Inferior parietal cortex (tissue), 1 donor: ENCODE measurements around the gene GNE.
"Not testable (repeated sequence)": the region's sequence is repeated elsewhere in the genome, so short reads cannot be mapped to it uniquely, and the experiment has no call there.

ENCODE experiments used
- DNase-seq: peaks from one replicate; pipeline ENCODE4 v3.0.0-alpha.2; 2016; ENCODE audit errors: extremely low spot score

GNE gene

DNA sequence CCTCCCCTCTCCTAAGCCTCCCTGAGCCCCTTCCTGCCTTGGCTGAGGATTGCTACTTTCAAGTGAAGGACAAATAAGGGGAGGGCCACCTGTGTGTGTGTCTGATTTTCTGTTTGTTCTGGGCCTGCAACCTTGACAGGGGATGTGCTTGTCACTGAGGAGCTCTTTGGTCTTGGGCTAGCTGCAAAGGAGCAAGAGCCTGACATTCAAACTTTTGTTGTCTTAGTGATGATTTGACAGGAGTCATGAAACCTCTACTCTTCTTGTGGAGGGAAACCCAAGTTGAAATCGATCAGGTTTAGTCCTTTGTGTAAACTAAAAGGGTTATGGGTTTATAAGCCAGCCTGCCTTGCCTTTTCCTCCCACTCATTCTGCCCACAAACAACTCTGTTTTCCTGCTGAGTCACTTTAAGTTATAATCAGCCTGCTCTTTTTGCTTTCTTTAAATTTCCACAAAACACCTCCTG is 50.7 kb downstream of the GNE start:
- no peak for DNase-seq

DNA sequence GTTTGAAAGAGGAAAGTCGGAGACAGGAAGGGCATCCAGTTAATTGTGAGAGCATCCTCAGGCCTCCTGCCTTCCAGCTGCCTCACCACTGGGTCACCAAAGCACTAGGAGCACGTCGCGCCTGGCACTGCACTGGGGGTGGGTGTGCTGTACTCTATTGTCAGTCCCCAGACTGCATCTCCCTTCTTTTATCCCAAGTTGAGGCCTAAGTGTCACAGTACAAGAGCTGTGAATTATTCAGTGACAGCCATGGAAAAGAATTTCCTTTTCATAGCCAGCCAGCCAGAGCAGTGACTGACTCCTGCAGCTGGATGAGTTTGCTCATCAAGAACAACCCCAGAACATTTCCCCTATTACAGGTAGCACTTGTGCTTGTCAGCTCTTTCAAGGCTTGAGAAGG is 51.2 kb downstream of the GNE start:
- DNase-seq: no peak

DNA sequence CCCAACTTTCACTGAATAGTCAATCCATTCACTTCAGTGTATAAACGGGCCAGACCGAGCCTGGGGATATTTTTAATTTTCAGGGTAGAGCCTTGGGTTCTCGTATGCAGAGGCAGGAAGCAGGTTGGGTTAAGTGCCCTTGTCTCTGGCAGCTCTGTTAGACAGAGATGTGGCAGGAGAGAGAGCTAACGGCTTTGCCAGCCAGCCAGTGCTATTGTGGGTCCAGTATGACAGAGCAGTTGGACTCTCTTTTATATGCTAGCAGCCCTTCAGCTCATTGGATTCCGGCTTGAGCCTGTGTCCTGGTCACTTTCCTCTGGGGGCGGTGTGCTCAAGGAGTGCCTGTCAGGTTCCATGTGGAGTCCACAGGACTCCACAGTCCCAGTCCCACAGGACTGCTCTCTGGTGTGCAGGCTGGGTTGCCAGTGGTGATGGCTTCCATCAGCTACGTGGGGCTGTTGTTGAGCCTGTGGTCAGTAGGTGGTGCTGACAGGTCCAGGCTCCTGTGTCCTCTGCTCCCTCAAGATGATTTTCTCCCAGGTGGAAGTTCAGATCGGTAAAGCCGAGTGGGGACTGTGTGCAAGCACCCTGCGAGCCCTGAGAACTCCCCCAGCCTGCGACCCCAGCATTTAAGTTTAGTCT is 53.2 kb downstream of the GNE start:
- DNase-seq: no peak

DNA sequence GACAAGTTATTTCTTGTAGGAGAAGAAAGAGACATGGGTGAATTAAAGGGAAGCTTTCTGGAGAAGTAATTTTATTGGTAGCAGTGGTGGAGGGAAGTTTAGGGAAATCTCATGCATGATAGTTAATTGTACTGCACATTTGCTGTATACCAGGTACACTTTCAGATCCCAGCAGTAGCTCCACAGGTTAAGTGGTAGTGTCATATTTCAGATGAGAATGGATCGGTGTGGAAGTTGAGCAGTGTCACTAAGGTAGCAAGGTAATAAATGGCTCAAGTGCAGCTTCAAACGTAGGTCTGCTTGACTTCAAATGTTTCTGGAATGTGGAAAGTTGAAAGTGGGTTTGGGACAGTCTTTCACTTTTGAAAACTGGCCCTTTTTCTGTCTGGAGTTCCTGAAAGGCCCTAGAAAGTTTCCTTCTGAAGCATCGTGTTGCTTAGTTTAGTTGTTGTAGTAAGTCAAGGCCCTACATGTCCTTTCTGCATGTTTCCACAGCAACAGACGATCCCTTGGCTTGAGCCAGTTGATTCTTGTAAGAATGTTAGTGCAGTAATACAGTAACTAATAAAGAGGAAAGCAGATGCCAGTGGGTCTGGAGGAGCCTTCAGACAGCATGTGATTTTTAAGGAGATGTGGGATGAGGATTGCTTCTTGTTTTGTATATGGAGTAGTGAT is 63.8 kb downstream of the GNE start:
- no peak for DNase-seq

DNA sequence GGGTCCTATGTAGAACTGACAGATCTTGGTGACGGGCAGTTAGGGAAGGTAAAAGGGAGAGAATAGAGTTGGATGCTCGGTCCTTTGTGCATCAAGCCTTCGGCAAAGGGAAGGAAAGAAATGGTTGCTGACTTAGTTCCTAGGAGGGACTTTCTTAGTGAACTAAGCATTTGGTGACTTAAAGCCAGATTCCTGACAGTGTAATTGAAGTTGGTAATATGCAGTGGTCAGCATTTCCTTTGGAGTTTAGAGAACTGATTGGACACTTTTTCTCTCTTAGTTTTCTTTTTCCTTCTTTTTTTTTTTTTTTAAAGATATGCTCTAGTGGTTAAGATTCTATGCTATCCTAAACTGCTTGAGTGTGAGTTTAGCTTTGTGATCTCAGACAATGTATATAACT is 65.2 kb downstream of the GNE start:
- DNase-seq: no peak

DNA sequence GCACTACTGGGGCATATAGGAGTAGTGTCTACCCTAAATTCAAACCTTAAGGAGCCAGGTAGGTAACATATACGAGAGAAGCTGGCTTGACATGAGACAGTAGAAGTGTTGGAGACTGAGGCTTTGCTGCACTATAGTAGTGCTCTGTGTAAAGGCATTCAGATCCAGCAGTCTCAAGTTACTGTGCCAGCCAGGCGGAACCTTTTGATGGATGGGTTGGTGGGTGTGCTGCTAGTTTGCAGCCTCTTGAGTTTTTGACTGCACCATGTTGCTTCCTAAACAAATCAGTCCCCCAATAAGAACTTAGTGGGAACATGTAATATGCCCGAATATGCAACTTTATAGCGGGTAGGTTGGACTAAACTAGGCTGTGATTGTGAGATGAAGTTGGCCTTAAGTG is 66.1 kb downstream of the GNE start:
- DNase-seq: no peak

DNA sequence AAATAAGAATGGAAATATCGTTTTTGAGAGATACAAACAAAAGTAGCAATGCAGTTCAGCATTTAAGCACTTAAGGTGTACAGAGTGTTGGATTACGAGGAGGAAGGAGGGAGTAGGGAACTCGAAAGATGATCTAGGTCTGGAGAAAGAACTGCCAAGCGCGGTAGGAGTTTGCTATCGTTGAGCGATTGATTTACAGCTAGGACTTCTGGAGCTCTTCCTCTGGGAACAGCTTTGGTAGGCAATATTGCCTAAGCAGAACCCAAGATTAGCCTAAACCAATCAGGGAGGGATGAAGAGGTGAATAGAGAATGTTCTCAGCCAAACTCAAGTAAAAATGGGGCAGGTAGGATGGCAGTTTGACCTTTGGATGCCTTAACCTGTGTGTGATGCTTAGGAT is 66.6 kb downstream of the GNE start:
- no peak for DNase-seq

DNA sequence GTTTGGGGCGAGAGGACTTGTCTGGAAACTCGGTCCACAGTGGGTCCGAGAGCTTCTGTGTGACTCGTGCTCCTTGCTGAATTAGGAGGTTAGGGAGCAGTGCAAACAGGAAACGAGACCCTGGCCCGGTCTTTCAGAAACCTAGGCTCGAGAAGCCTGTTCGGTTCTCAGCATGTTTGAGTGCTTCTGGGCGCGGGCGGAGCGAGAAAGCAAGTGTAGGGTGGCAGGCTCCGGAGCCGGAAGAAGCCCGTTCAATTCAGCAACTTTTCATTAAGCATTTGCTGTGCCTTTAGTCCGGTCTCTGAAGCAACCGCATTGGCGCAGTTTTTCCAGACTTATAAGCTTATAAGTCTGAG is 67.0 kb downstream of the GNE start:
- DNase-seq: no peak

DNA sequence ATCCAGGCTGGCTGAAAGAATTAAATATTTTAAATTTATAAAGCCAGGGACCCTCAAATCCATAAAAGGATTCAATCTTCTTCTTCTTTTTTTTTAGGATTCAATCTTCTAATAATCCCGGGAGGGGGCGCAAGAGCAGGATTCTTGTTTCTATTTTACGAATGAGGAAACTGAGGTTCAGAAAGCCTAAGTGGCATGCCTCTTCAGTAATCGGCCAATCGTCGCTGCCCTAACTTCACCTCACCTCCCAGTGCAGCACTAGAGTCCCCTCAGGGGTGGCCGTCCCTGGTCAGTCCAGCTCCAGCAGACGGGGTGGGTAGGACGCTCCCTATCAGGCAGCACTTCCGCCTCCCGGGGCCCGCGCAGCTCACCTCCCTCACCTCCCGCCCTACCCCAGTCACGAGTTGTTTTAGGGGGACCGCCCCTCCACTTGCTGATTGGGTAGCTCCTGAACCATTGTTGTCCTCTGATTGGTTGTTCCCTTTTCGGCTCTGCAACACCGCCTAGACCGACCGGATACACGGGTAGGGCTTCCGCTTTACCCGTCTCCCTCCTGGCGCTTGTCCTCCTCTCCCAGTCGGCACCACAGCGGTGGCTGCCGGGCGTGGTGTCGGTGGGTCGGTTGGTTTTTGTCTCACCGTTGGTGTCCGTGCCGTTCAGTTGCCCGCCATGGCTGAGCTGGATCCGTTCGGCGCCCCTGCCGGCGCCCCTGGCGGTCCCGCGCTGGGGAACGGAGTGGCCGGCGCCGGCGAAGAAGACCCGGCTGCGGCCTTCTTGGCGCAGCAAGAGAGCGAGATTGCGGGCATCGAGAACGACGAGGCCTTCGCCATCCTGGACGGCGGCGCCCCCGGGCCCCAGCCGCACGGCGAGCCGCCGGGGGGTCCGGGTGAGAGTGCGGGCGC is 67.6 kb downstream of the GNE start, which contains the start of gene CLTA:
Gene CLTA, plus strand, starts transcription at position 534 of the 902 bp plus-strand sequence. Its CDS starts 136 bp downstream, at position 670.
- peak; percentile 98 for DNase-seq

DNA sequence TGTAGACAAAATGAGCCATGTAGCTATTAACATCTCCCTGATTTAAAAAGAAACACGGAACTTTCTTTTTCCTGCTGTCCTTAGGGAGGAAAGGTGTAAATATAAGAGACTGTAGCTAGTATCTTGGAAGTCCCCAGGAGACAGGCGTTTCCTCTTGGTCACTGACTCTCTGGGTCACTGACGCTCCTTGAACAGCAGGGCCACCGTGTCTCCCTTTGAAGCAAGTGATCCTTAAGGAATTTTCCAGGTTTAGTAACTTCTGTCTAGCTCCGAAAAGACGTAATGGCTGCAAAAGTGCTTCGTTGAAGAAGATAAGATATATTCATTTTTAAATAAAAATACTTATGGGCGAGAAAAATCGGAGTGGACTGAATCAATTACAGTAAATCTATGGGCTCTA is 68.3 kb downstream of the GNE start:
- peak; percentile 30 for DNase-seq

DNA sequence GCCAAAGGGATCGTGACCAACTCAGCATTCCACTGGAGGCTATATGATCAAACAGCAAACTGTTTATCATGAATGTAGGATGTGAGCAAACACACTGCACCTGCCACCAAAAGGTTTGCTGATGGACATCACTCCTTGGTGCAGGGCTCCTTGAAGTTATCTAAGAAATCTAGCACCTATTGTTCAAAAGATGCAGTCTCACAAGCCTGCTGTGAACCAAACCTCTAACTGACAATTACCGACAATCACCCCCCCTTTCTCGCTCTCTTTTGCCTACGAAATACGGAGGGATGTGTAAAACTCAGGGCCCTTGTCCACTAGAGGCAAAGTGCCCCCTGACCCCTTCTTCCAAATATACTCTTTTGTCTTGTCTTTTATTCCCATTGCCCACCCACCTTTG is 70.0 kb downstream of the GNE start:
- DNase-seq: no peak

DNA sequence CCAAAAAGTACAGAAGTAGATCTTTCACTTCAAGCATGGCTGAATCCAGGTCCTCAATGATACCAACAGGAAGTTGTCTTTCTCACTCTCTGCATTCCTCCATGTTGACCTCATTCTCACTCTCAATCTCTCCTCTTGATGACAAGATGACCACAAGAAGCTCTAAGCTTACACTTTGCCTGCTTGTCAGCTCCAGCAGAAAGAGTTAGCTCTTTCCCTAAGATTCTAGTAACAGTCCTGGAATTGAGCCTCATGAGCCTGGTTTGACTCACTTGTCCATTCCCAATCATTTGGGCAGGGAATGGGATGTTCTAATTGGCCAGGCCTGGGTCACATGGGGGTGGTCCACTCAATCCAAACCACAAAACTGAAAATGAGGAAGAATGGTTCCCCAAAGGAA is 70.8 kb downstream of the GNE start:
- DNase-seq: no peak

DNA sequence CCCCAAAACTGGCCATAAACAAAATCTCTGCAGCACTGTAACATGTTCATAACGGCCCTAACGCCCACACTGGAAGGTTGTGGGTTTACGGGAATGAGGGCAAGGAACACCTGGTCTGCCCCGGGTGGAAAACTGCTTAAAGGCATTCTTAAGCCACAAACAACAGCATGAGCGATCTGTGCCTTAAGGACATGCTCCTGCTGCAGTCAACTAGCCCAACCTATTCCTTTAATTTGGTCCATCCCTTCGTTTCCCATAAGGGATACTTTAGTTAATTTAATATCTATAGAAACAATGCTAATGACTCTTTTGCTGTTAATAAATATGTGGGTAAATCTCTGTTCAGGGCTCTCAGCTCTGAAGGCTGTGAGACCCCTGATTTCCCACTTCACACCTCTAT is 78.0 kb downstream of the GNE start:
- DNase-seq: not testable (repeated sequence)

DNA sequence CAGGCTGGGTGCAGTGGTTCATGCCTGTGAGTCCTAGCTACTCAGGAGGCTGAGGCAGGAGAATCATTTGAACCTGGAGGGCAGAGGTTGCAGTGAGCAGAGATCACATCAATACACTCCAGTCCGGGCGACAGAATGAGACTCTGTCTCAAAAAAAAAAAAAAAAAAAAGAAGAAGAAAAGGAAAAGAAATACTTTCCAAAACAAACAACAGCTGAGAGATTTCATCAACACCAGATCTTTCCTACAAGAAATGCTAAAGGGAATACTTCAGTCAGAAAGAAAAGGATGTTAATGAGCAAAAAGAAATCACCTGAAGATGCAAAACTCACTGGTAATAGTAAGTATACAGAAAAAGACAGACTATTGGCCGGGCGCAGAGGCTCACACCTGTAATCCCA is 80.7 kb downstream of the GNE start:
- DNase-seq: no peak

DNA sequence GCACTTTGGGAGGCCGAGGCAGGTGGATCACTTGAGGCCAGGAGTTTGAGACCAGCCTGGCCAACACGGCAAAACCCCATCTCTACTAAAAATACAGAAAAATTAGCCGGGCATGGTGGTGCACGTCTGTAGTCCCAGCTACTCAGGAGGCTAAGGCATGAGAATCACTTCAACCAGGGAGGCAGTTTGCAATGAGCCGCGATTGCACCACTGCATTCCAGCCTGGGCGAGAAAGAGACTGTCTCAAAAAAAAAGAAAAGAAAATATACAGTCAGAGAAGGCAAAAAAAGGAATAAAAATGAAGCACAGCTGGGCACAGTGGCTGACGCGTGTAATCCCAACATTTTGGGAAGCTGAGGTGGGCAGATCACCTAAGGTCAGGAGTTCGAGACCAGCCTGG is 81.8 kb downstream of the GNE start:
- DNase-seq: not testable (repeated sequence)

DNA sequence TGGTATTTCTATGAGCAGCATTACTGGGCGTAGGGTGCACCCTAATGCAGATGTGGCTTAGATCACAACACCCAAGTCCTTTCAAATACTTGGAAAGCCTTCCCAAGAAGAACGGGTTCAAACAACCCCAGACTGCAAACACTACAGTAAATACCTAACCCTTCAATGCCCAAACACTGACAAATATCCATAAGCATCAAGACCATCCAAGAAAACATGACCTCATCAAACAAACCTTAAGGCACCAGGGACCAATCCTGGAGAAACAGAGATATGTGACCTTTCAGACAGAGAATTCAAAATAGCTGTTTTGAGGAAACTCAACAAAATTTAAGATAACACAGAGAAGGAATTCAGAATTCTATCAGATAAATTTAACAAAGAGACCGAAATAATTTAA is 83.0 kb downstream of the GNE start:
- not testable (repeated sequence) for DNase-seq

DNA sequence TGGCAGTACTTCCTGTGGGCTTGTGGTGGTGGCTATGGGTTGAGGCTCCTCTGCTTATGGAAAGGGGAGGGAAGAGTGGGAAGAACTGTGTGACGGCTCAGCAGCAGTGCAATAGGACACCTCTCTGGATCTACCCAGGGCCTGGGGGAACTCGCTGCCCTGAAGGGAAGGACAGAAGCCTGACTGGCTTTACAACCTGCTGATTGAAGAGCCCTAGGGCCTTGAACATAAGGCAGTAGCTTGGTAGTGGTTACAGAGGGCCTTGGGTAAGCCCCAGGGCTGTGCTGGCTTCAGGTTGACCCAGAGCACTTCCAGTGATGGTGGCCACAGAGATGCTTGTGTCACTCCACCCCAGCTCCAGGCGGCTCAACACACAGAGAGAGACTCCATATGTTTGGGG is 83.5 kb downstream of the GNE start:
- no peak for DNase-seq

DNA sequence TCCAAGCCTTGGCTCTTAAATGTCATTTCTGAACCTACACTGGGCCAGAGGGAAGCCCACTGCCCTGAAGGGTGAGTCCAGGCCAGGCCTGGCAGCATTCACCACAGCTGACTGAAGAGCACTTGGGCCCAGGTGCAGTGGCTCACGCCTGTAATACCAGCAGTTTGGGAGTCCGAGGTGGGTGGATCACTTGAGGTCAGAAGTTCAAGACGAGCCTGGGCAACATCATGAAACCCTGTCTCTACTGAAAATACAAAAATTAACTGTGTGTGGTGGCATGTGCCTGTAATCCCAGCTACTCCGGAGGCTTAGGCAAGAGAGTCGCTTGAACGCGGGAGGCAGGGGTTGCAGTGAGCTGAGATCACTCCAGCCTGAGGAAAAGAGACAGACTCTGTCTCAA is 84.0 kb downstream of the GNE start:
- DNase-seq: no peak

DNA sequence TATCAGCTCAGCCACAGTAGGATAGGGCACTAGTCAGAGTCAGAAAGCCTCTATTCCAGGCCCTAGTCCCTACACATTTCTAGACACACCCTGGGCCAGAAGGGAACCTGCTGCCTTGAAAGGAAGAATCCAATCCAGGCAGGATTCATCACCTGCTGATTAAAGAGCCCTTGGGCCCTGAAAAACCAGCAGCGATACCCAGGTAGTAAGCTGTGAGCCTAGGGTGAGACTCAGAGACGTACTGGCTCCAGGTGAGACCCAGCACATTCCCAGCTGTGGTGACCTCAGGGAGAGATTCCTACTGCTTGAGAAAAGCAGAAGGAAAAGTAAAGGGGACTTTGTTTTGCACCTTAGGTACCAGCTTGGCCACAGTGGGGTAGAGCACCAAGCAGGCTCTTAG is 84.4 kb downstream of the GNE start:
- DNase-seq: no peak

DNA sequence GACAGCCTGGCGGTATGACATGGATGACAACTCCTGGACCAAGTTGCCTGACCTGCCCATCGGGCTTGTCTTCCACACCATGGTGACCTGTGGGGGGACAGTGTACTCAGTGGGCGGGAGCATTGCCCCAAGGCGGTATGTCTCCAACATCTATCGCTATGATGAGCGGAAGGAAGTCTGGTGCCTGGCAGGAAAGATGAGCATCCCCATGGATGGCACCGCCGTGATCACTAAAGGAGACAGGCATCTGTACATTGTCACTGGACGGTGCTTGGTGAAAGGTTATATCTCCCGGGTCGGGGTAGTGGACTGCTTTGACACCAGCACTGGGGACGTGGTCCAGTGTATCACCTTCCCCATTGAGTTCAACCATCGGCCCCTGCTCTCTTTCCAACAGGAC is 87.7 kb downstream of the GNE start:
- DNase-seq: no peak

DNA sequence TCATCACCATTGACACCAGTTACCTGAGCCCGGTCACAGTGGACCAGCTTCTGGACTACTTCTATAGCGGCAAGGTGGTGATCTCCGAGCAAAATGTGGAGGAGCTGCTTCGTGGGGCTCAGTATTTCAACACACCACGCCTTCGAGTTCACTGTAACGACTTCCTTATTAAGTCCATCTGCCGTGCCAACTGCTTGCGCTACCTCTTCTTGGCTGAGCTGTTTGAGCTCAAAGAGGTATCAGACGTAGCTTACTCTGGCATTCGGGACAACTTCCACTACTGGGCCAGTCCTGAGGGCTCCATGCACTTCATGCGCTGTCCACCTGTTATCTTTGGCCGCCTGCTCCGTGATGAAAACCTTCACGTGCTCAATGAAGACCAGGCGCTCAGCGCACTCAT is 88.5 kb downstream of the GNE start:
- no peak for DNase-seq

DNA sequence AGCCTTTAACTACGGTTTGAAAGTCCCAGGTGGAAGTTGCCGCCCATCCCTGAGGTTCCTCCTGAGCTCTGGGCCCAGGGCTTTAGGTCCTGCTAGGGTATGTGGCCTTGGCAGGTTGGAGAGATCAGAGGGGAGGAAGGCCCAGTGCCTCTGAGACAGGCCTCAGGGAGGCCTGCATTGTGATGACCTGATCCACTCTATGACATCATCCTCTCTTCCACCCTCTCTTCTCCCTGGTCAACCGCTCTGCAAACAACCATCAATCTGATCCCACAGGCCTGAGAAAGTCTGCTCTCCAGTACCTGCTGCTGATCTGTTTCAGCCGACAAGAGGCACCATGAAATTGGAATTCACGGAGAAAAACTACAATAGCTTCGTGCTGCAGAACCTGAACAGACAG is 89.1 kb downstream of the GNE start, which contains the start of gene CCIN:
Gene CCIN, plus strand, starts transcription at position 223 of the 400 bp plus-strand sequence. Its CDS starts 115 bp downstream, at position 338.
- no peak for DNase-seq
